ENCODE measurements around the gene STMN1.

DNA sequence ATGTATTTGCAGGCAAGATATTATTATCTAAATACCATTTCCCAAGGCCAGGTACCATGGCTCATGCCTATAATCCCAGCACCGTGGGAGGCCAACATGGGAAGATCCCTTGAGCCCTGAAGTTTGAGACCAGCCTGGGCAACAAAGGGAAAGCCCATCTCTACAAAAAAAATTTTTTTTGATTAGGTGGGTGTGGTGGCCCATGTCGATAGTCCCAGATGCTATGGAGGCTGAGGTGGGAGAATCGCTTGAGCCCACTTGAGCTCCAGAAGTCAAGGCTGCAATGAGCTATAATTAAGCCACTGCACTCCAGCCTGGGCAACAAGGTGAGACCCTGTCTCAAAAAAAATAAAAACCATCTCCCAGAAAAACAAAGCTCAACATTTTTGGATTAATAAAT is 2.2 kb downstream of the STMN1 start:
- TF ChIP-seq, protein P1, sequence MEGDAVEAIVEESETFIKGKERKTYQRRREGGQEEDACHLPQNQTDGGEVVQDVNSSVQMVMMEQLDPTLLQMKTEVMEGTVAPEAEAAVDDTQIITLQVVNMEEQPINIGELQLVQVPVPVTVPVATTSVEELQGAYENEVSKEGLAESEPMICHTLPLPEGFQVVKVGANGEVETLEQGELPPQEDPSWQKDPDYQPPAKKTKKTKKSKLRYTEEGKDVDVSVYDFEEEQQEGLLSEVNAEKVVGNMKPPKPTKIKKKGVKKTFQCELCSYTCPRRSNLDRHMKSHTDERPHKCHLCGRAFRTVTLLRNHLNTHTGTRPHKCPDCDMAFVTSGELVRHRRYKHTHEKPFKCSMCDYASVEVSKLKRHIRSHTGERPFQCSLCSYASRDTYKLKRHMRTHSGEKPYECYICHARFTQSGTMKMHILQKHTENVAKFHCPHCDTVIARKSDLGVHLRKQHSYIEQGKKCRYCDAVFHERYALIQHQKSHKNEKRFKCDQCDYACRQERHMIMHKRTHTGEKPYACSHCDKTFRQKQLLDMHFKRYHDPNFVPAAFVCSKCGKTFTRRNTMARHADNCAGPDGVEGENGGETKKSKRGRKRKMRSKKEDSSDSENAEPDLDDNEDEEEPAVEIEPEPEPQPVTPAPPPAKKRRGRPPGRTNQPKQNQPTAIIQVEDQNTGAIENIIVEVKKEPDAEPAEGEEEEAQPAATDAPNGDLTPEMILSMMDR (IDR thresholded peaks at IDR 0.05; ENCODE audit: low read depth, low read length): no peak
- TF ChIP-seq, protein P2, sequence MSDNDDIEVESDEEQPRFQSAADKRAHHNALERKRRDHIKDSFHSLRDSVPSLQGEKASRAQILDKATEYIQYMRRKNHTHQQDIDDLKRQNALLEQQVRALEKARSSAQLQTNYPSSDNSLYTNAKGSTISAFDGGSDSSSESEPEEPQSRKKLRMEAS (IDR thresholded peaks at IDR 0.05; ENCODE audit: low read depth, low read length): no peak
- no peak for TF ChIP-seq POLR2A (IDR thresholded peaks at IDR 0.05; ENCODE audit: extremely low read depth, insufficient read length)
